Measurements from ENCODE around the gene ALDH3B1. TPM values are rescaled to one million over a fixed set of nuclear protein-coding genes. Genes with fewer than 3 reads are reported as not detected.
A peak's percentile ranks its signal among the peaks of the same experiment; 100 is the strongest.

ALDH3B1 gene
- total and polyA plus RNA-seq, 9 of the 15 experiments (the other 6 are each of a cell fraction or from before 2014, with no cell fraction given): 0.01 to 0.35 (median 0.07) TPM; not detected in 2

DNA sequence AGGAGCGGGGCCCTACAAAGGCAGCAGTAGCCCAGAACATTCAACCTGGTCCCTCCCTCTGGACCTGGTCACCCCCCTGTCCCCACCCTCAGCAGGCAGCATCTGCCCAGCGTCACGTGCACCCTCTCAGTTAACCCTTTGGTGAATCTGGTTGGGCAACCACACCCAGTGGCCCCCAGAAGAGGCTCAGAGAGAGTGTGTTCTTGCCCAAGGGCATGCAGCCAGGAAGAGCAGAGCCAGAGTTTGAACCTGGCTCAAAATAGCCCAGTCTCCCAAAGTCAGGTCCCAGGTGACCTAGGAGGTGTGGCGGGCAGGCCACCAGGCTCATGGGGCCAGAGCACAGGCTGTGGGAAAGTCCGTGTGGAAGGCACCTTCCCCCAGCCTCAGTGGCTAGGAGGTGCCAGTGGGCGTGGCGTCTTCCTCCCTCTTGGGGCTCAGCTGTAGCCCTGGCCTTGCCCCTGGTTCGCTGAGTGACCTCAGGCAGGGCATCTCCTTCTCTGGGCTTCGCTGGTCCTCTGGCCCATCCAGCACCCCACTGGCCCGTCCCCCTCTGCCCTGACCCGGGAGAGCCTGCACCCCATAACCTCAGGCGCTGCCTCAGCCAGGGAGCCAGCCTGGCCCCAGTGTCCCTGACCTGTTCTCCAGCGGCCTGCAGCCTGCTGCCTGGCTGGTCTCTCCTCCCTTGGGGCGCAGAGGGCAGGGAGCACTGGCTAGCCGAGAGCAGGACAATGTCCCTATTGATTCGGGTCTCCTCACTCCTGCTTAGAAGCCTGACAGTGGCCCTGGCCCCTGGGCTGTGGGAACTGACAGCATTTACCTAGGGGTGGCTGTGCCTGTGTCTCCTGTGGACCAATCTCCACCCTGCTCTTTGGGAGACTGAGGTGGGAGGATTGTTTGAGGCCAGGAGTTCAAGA, 7.0 kb downstream of the ALDH3B1 start:
- peak; percentile 63 for TF ChIP-seq BHLHE40 (IDR thresholded peaks at IDR 0.05; ENCODE audit: low read length)
- TF ChIP-seq USF1 (CRISPR knock-in tag; IDR thresholded peaks at IDR 0.05): peak; percentile 34; the same call in 1 of the 2 replicates
- TF ChIP-seq CREM (IDR thresholded peaks at IDR 0.05; ENCODE audit: low read depth): 0 out of 2 replicates have a peak, but pooled peaks have one; percentile 11
- no peak for TF ChIP-seq GATA2 (CRISPR knock-in tag; IDR thresholded peaks at IDR 0.05)
- TF ChIP-seq ZNF41 (CRISPR knock-in tag; conservative IDR thresholded peaks at IDR 0.05): no peak
- no peak for TF ChIP-seq MAFK (IDR thresholded peaks at IDR 0.05; ENCODE audit: low read length)
- TF ChIP-seq CBFB (CRISPR knock-in tag; IDR thresholded peaks at IDR 0.05): no peak
- no peak for TF ChIP-seq ZNF134 (CRISPR knock-in tag; conservative IDR thresholded peaks at IDR 0.05)
- TF ChIP-seq CBFA2T3 (IDR thresholded peaks at IDR 0.05): no peak
- intact Hi-C loops (cut with micrococcal nuclease): no loop called here
- FAIRE-seq: no peak

More for the DNA sequence above, 7.0 kb downstream of the ALDH3B1 start:
- Histone ChIP-seq H3K9ac (ENCODE audit: insufficient read depth in 1 of 2, low read depth in 2 of 2, low read length in 2 of 2) (peak overlapping the region in 1 of 2 experiments; percentile 76; a peak in 2 of 4 replicates), H3K27ac (ENCODE audit: extremely low read depth, low read depth, low read length) (no peak overlapping the region), H3K9me3 (replicated peaks; ENCODE audit: control insufficient read depth, insufficient read depth, low read depth, low read length) (no peaks in the 10 kb centered on the region), H3K27me3 (ENCODE audit: control insufficient read depth in 2 of 2, insufficient read depth in 2 of 2, low read length in 2 of 2) (no peaks in the 10 kb centered on the region), H3K9me1 (ENCODE audit: control insufficient read depth, insufficient read depth, low read length) (no peaks in the 10 kb centered on the region), H3K4me2 (ENCODE audit: insufficient read depth, low read length) (no peak overlapping the region), H4K20me1 (replicated peaks; ENCODE audit: control insufficient read depth, insufficient read depth, low read length) (peaks cover 3% of the 10 kb centered on the region; the same call in 1 of the 2 replicates), H3K4me3 (no peak overlapping the region), H3K36me3 (ENCODE audit: control insufficient read depth, insufficient read depth, low read length) (no peaks in the 10 kb centered on the region), H2AFZ (ENCODE audit: low read depth, low read length) (no peak overlapping the region), H3K4me1 (replicated peaks in 1 of 2; ENCODE audit: control insufficient read depth in 2 of 2, insufficient read depth in 2 of 2, low read length in 2 of 2) (peaks cover 0 to 75% of the 10 kb centered on the region in 2 experiments; a peak in 2 of 5 replicates), H3K79me2 (ENCODE audit: control insufficient read depth, insufficient read depth, low read length) (no peaks in the 10 kb centered on the region)
- CTCF ChIA-PET (ENCODE audit: low intra/inter-chr PET ratio): no interaction called here
- 16% methylated on average over 14 of the region's 16 CpGs for WGBS (ENCODE audit: insufficient coverage, low coverage, missing lambda C conversion rate)
- DNase-seq (ENCODE audit: extremely low read depth in 1 of 4, low spot score in 3 of 4): no peak
- POLR2A ChIA-PET: no interaction called here
- no peak for ATAC-seq
- in situ Hi-C loops (cut with MboI): no loop called here
- BruUV-seq (replicated peaks): no TSS peak

Data from K562 (cell line).